Stimulated activated CD4-positive, alpha-beta T cell treated with anti-CD3 and anti-CD28 coated beads, Interleukin-12 subunit alpha, Interleukin-12 subunit beta, amount 100 ng/mL, for 48 hours (primary cell): Measurements from ENCODE around the gene OTULINL.
"Not testable (repeated sequence)": the region's sequence is repeated elsewhere in the genome, so short reads cannot be mapped to it uniquely, and the experiment has no call there.

Experiments
- DNase-seq, 3 donors: peaks; one replicate each; pipeline ENCODE4 v3.0.0-alpha.2; 2020; ENCODE audit warnings: low read depth in 2 of 3, low spot score in 1 of 3

OTULINL gene

GRCh38 chr5:14581106-14581890 is at the start of gene OTULINL:
Gene OTULINL, plus strand, starts transcription at chr5:14581792. Its CDS starts 103 bp downstream, at chr5:14581895.
- DNase-seq = peak; percentile 69 to 88 (median 82)

- DNase-seq = no peak
Observed at GRCh38 chr5:14532180-14532579, 49.4 kb upstream of the OTULINL start.

GRCh38 chr5:14534773-14535172 is 46.8 kb upstream of the OTULINL start:
- DNase-seq = no peak

- no peak for DNase-seq
Observed at GRCh38 chr5:14545308-14545707, 36.3 kb upstream of the OTULINL start.

DNA sequence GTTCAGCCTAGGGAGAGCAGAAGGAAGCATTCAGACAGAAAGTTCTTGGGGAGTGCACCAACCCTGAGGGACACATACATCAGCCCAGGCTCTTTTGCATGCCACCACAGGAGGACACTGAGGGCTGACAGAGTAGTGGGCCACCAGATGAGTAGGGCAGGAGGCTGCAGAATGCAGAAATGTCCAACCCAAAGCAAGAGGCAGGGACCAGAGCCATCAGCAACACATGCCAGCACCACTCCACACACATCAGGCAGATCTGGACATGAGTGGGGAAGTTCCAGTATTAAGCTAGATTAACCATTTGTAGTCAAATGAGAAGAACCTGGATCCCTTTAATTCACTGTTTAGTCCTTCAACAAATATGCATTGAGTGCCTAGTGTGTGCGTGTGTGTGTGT is 35.7 kb upstream of the OTULINL start:
- no peak for DNase-seq

DNA sequence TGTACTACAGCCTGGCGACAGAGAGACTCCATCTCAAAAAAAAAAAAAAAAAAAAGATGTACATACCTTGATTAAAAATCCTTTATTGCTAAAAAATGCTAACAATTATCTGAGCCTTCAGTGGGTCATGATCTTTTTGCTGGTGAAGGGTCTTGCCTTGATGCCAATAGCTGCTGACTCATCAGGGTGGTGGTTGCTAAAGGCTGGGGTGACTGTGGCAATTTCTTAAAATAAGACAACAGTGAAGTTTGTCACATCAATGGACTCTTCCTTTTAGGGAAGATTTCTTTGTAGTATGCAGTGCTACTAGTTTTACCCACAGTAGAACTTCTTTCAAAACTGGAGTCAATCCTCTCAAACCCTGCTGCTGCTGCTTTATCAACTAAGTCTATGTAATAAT is 33.9 kb upstream of the OTULINL start:
- no peak for DNase-seq

DNA sequence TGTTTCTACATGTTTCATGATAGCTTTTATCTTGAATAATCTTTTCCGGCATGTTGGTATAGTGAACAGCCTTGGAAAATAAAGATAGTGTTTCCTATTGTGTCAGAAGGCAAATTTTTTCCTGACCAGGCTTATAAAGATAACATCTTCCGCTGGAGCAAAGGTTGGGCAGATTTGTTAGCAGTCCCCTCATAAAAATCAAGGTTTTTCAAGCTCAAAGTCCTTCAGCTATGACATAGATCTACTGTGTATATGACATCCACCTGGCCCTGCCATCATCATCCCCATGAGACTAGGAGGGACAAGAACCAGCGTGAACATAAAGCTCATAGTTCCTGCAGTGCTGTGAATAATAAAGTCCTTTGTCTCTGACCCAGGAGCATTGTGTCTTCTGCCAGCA is 30.4 kb upstream of the OTULINL start:
- no peak for DNase-seq

GRCh38 chr5:14552017-14552416 is 29.6 kb upstream of the OTULINL start:
- no peak for DNase-seq

DNA sequence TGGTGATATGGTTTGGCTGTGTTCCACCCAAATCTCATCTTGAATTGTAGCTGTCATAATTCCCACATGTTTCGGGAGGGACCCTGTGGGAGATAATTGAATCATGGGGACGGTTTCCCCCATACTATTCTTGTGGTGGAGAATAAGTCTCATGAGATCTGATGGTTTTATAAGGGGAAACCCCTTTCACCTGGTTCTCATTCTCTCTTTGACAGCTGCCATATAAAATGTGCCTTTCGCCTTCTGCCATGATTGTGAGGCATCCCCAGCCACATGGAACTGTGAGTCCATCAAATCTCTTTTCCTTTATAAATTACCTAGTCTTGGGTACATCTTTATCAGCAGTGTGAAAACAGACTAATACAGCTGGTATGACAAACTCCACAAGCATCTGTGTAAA is 27.3 kb upstream of the OTULINL start:
- not testable (repeated sequence) for DNase-seq

GRCh38 chr5:14556015-14556414 is 25.6 kb upstream of the OTULINL start:
- no peak for DNase-seq

DNA sequence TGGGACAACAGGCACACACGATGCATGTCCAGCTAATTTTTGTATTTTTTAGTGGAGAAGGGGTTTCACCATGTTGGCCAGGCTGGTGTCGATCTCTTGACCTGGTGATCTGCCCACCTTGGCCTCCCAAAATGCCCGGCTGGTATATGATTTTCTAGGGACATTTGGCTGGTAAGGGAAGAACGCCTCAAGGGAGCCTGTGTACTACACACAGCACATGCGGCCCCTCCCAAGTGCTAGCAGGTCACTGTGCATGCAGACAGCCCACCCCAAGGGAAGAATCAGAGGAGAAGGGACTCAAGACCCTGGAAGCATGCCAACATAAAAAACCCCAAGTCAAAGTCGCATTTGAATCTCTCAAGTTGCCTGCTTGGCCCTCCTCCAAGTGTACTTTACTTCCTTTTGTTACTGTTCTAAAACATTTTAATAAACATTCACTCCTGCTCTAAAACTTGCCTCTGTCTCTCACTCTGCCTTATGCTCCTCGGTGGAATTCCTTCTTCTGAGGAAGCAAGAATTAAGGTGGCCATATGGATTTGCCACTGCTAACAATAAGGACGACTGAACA is 24.3 kb upstream of the OTULINL start:
- no peak for DNase-seq

DNA sequence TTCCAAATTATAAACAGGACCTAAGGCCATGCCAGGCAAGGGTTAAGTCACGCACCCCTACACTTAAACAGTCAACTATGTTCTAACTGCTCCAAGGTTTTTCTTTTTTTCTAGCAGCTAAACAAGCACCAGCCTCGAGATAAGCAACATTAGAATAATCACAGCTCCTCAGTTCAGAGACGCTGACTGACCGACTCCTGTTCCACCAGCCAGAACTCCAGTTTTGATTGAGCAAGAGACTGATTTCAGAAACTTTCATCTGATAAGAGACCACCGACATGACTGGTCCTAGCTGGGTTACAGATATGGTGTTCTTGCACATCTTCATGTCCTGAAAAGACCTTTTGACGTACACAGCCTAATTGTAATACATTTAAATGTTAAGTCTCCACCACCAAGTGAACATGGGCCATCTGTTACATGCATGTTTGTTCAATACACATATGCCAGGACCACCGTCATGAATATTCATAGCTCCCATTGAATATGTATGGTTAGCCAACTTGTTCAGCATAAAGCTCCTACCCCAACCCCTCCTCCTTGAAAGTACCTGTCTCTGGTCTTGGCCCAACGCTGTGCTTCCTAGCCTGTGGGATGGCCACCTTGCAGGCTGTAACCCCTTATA is 23.7 kb upstream of the OTULINL start:
- DNase-seq = no peak

- no peak for DNase-seq
Observed at GRCh38 chr5:14560091-14560595, 21.4 kb upstream of the OTULINL start.

DNA sequence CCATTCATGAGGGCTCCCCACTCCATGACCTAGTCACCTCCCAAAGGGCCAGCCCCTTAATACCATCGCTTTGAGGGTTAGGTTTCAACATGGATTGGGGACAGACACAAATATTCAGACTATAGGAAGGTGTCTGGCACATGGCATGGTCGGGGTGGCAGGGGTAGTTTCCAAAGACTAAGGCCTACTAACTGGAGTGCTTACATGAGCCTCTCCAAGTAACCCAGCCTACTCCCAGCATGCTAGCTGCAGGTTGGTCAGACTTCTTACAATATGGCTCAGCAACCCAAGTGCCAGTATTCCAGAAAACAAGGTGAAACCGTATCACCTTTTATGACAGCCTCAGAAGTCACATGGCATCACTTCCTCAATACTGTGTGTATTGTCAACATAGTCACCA is 19.9 kb upstream of the OTULINL start:
- no peak for DNase-seq

DNA sequence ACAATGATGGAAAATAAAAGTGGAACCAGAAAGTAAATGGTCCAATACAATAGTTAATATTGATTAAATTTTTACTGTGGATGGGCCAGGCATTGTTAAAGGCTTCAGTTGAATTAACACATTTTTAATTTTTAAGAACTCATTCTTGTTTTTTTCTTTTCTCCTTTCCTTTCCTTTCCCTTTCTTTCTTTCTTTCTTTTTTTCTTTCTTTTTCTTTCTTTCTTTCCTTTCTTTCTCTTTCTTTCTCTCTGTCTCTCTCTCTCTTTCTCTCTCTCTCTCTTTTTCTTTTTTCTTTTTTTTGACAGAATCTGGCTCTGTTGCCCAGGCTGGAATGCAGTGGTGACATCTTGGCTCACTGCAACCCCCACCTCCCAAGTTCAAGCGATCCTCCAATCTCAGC is 13.3 kb upstream of the OTULINL start:
- DNase-seq = no peak

DNA sequence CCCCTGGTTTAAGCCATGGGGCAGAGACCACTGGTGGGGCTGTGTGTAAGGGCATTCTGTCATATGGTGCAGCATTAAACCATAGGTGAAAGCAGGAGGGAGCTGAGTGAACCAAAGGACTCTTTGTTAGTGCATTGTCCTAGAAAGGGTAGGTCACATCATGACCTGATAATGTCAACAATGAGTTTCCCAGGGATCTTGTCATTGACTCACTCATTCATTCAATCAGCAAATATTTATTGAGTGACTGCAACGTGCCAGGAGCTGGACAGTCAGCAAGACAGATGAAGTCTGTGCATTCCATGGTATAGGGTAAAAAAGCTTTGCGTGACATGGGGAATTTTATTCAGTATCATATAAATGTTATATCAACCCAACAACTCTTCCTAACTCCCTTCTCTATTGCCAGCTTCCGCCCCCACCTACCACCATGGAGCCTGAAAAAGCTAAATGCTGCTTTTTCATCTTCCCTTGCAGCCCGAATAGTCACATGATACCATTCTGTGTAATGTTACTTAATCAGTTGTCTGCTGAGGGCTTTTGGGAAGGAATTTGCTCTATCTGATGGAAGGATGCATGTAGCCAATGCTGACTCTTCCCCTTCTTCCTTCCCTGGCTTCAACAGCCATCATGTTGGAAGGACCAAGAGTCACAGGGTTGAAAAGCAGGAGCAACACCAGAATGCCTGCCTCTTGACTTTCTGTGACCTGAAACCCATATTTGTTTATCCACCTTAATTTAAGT is 11.5 kb upstream of the OTULINL start:
- no peak for DNase-seq

GRCh38 chr5:14571901-14572300 is 9.7 kb upstream of the OTULINL start:
- no peak for DNase-seq

DNA sequence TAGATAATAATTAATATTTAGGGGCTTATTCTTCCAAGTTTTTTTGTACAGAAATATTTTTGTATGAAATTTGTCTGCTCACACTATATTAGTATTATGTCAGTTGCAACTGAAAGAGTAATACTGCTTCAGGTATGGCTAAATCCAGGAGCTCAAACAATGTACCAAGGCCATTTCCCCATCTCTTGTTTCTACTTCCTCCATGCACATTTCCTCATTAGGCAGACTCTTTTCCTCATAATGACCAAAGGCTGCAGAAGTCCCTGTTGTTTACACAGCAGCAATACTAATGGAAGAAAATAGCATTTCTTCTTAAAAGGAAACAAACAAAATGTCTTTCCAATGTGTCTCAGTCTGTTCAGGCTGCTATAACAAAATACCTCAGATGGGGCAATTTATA is 9.2 kb upstream of the OTULINL start:
- no peak for DNase-seq

DNA sequence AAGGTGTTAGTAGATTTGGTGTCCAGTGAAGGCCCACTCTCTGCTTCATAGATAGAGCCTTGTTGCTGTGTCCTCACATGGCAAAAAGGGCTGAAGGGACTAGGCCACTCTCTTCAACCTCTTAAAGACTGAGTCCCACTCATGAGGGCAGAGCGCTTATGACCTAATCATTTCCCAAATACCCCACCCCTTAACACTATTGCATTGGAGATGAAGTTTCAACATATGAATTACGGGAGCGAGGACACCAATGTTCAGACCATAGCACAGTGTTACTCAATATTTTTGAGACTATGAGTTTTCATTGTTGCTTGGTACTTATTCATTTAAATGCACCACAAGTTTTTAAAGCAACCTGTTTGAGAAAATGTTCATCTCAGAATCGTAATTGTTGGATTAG is 8.8 kb upstream of the OTULINL start:
- DNase-seq = no peak

DNA sequence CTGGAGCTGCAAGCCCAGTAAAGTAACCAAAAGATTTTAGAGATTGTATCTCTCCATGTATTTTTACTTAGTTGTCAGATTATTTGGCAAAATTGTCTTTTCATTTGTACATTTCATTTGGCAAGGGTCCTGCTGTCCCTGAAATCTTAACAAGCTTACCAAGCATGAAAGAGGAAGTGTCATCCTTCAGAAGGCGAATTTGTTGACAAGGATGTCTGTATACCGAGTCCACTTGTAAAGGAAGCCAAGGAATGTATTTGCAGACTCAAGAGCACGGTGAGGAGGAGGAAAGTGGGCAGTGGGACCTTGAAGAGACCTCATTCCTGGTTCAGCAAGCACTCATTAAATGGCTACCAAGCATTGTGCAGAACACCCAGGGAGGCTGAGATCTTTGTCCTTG is 7.5 kb upstream of the OTULINL start:
- DNase-seq = no peak

DNA sequence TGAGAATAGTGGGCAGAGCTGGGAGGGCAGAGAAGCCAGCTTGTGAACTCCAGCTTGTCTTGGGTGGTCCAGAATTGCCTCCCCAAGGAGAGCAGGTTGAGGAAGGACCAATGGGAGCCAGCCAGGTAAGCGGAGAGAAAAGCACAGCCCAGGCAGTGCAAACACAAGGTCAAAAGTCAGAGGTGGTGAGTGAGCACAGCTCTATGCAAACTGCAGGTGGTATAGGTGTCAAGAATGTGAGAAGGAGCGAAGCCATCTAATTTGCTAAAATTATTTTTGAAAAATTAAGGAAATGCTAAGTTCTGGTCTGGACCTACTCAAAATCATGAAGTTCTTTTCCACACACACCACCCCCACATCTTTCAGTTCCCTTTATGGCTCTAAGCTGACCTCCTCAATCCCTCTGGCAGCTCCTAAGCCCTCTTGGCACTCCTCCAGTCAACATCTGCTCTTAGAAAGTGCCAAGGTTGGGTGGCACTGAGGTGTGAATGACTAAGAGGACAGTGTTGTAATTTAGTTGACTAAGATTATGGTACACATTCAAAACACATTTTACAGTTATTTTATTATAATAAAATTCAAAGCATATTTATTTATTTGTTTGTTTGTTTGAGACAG is 6.6 kb upstream of the OTULINL start:
- no peak for DNase-seq
